Right atrium auricular region (tissue), 2 donors: ENCODE results near the gene RUBCNL. TPM values are rescaled to one million over a fixed set of nuclear protein-coding genes. Genes with fewer than 3 reads are reported as not detected.

Source experiments
- DNase-seq: peaks from one replicate; pipeline ENCODE4 v3.0.0-alpha.2; 2019; ENCODE audit warnings: low spot score
- H3K27ac ChIP-seq, 2 donors: fragments of 200-600 bp; sonication (generic); 1 replicate in 1 of 2; 2 replicates in 1 of 2; pipeline ENCODE4 v1.5.1; 2016 to 2019
- H3K27me3 ChIP-seq, 2 donors: fragments of 200-600 bp; sonication (generic); one replicate each; pipeline versions ENCODE4 v1.5.1 to v1.6.0; 2017 to 2019
- H3K36me3 ChIP-seq: fragments of 200-600 bp; sonication (generic); one replicate; pipeline ENCODE4 v1.5.1; 2016
- H3K4me1 ChIP-seq, 2 donors: fragments of 200-600 bp; sonication (generic); one replicate each; pipeline versions ENCODE4 v1.5.1 to v1.6.0; 2017 to 2019
- H3K4me3 ChIP-seq, 2 donors: fragments of 200-600 bp; sonication (generic); 1 replicate in 1 of 2; 2 replicates in 1 of 2; pipeline ENCODE4 v1.5.1; 2017 to 2019; ENCODE audit warnings: mild to moderate bottlenecking in 1 of 2, moderate library complexity in 1 of 2
- H3K9me3 ChIP-seq, 2 donors: fragments of 200-600 bp; sonication (generic); one replicate each; pipeline ENCODE4 v1.5.1; 2019
- CTCF ChIP-seq, 2 donors: fragments of 200-600 bp; sonication (generic); IDR thresholded peaks; one replicate each; pipeline ENCODE4 v1.5.1; 2019; ENCODE audit warnings: antibody characterized with exemption in 2 of 2
- total RNA-seq, 2 donors: library from RNA; depleted of rRNA; stranded (reverse); fragments of >200 nt; gene quantifications; one replicate each; pipeline ENCODE4 v1.1.0, GENCODE V29; 2016

Gene RUBCNL
- total RNA-seq, 2 donors from 2014 or later: 0.59 to 1.5 TPM

- no peak overlapping the region for H3K4me3 ChIP-seq
- H3K4me1 ChIP-seq: no peaks in the 10 kb centered on the region
- TF ChIP-seq CTCF (IDR thresholded peaks at IDR 0.05): no peak
- H3K27ac ChIP-seq: no peak overlapping the region
- H3K36me3 ChIP-seq: no peaks in the 10 kb centered on the region
- H3K27me3 ChIP-seq: no peaks in the 10 kb centered on the region
- DNase-seq: no peak
- H3K9me3 ChIP-seq: no peaks in the 10 kb centered on the region
These were observed 44.5 kb downstream of the RUBCNL start for GRCh38 chr13:46342538-46342937.

- H3K4me1 ChIP-seq: no peaks in the 10 kb centered on the region
- H3K27me3 ChIP-seq: no peaks in the 10 kb centered on the region
- DNase-seq: peak; percentile 52
- no peak overlapping the region for H3K4me3 ChIP-seq
- no peak overlapping the region for H3K27ac ChIP-seq
- TF ChIP-seq CTCF (IDR thresholded peaks at IDR 0.05): no peak
- no peaks in the 10 kb centered on the region for H3K9me3 ChIP-seq
- H3K36me3 ChIP-seq: no peaks in the 10 kb centered on the region
These were observed 45.8 kb downstream of the RUBCNL start for GRCh38 chr13:46341112-46341711.

GRCh38 chr13:46340631-46341111 is 46.4 kb downstream of the RUBCNL start:
- TF ChIP-seq CTCF (IDR thresholded peaks at IDR 0.05): no peak
- Histone ChIP-seq H3K4me3 (no peak overlapping the region), H3K4me1 (no peaks in the 10 kb centered on the region), H3K27ac (no peak overlapping the region), H3K36me3 (no peaks in the 10 kb centered on the region), H3K27me3 (no peaks in the 10 kb centered on the region), H3K9me3 (no peaks in the 10 kb centered on the region)
- DNase-seq: no peak

GRCh38 chr13:46340011-46340410 is 47.0 kb downstream of the RUBCNL start:
- H3K4me3 ChIP-seq: no peak overlapping the region
- no peak overlapping the region for H3K27ac ChIP-seq
- H3K9me3 ChIP-seq: no peaks in the 10 kb centered on the region
- TF ChIP-seq CTCF (IDR thresholded peaks at IDR 0.05): no peak
- H3K27me3 ChIP-seq: no peaks in the 10 kb centered on the region
- no peaks in the 10 kb centered on the region for H3K36me3 ChIP-seq
- DNase-seq: no peak
- H3K4me1 ChIP-seq: no peaks in the 10 kb centered on the region

GRCh38 chr13:46339035-46339666 is 47.9 kb downstream of the RUBCNL start:
- Histone ChIP-seq H3K27me3 (no peaks in the 10 kb centered on the region), H3K4me3 (no peak overlapping the region), H3K27ac (no peak overlapping the region), H3K9me3 (no peaks in the 10 kb centered on the region), H3K4me1 (no peaks in the 10 kb centered on the region), H3K36me3 (no peaks in the 10 kb centered on the region)
- no peak for TF ChIP-seq CTCF (IDR thresholded peaks at IDR 0.05)
- DNase-seq: peak; percentile 55
